Hepatocyte (in vitro differentiated cells): Measurements from ENCODE around the gene EBF4. TPM values are rescaled to one million over a fixed set of nuclear protein-coding genes. Genes with fewer than 3 reads are reported as not detected.
"Not testable (repeated sequence)": the region's sequence is repeated elsewhere in the genome, so short reads cannot be mapped to it uniquely, and the experiment has no call there.

Experiments used
- DNase-seq: peaks from one replicate; pipeline ENCODE4 v3.0.0-alpha.2; 2016; ENCODE audit warnings: low spot score
- H2AFZ ChIP-seq: fragments of 200-600 bp; sonication (generic); 2 replicates; pipeline ENCODE4 v1.6.0; 2016; ENCODE audit warnings: antibody characterized with exemption, mild to moderate bottlenecking
- H3K27ac ChIP-seq: fragments of 200-600 bp; sonication (generic); 2 replicates; pipeline ENCODE4 v1.5.1; 2016; ENCODE audit warnings: mild to moderate bottlenecking
- H3K27me3 ChIP-seq: fragments of 200-600 bp; sonication (generic); 2 replicates; pipeline ENCODE4 v1.6.1; 2016
- H3K36me3 ChIP-seq: fragments of 200-600 bp; sonication (generic); replicated peaks from 2 replicates; pipeline ENCODE4 v1.5.1; 2016; ENCODE audit warnings: low read depth; ENCODE audit not compliant: insufficient read depth
- H3K4me1 ChIP-seq: fragments of 200-600 bp; sonication (generic); 2 replicates; pipeline ENCODE4 v1.5.1; 2016; ENCODE audit warnings: mild to moderate bottlenecking, moderate library complexity; ENCODE audit not compliant: insufficient read depth
- H3K4me2 ChIP-seq: fragments of 200-600 bp; sonication (generic); 2 replicates; pipeline ENCODE4 v1.6.0; 2016
- H3K4me3 ChIP-seq: fragments of 200-600 bp; sonication (generic); 2 replicates; pipeline ENCODE4 v1.5.1; 2016; ENCODE audit warnings: mild to moderate bottlenecking
- H3K79me2 ChIP-seq: fragments of 200-600 bp; sonication (generic); 2 replicates; pipeline ENCODE4 v1.6.0; 2017; ENCODE audit warnings: mild to moderate bottlenecking
- H3K9me2 ChIP-seq: fragments of 200-600 bp; sonication (generic); replicated peaks from 2 replicates; pipeline ENCODE4 v1.6.0; 2017; ENCODE audit warnings: mild to moderate bottlenecking; ENCODE audit not compliant: insufficient read depth
- H3K9me3 ChIP-seq: fragments of 200-600 bp; sonication (generic); 2 replicates; pipeline ENCODE4 v1.5.1; 2016; ENCODE audit warnings: low read depth, mild to moderate bottlenecking
- H4K20me1 ChIP-seq: fragments of 200-600 bp; sonication (generic); 2 replicates; pipeline ENCODE4 v1.6.0; 2016; ENCODE audit warnings: mild to moderate bottlenecking; ENCODE audit not compliant: insufficient read depth, poor library complexity, severe bottlenecking
- CTCF ChIP-seq: fragments of 200-600 bp; sonication (generic); IDR thresholded peaks from 2 replicates; pipeline ENCODE4 v1.5.1; 2016; ENCODE audit warnings: antibody characterized with exemption, mild to moderate bottlenecking; ENCODE audit not compliant: poor library complexity
- EZH2 ChIP-seq: fragments of 200-600 bp; sonication (generic); IDR thresholded peaks from 2 replicates; pipeline ENCODE4 v1.6.1; 2016; ENCODE audit warnings: antibody characterized with exemption, mild to moderate bottlenecking, borderline replicate concordance
- EZH2phosphoT487 ChIP-seq: fragments of 200-600 bp; sonication (generic); IDR thresholded peaks from one replicate; pipeline ENCODE4 v1.6.1; 2018; ENCODE audit warnings: antibody characterized with exemption, mild to moderate bottlenecking, low read depth, moderate library complexity; ENCODE audit not compliant: unreplicated experiment, severe bottlenecking
- WGBS: methylation state at CpG from one replicate; pipeline ENCODE4 v1.1.6; 2016; ENCODE audit warnings: low lambda C conversion rate; ENCODE audit errors: missing lambda C conversion rate; 5-methylcytosine and 5-hydroxymethylcytosine counted together
- polyA plus RNA-seq: library from polyadenylated mRNA; unstranded; fragments of >200 nt; fragmentation: Nextera tagmentation; extraction: Ambion mirVana; gene quantifications from 2 replicates; pipeline ENCODE4 v1.2.1, GENCODE V29; 2016
- total RNA-seq: library from RNA; depleted of rRNA; stranded (reverse); fragments of >200 nt; gene quantifications from 2 replicates; pipeline ENCODE4 v1.2.3, GENCODE V29; 2014

The EBF4 gene
- total and polyA plus RNA-seq, 2 experiments from 2014 or later = 10.7 to 17.9 TPM

- WGBS = 32% methylated on average over 4 of the region's 4 CpGs
- Histone ChIP-seq H3K4me1 (no peaks in the 10 kb centered on the region), H4K20me1 (no peaks in the 10 kb centered on the region), H3K9me2 (no peaks in the 10 kb centered on the region), H2AFZ (no peak overlapping the region), H3K36me3 (no peaks in the 10 kb centered on the region), H3K27me3 (no peaks in the 10 kb centered on the region), H3K4me2 (no peak overlapping the region), H3K9me3 (no peaks in the 10 kb centered on the region), H3K27ac (no peak overlapping the region), H3K4me3 (no peak overlapping the region), H3K79me2 (no peaks in the 10 kb centered on the region)
- DNase-seq = no peak
- TF ChIP-seq EZH2phosphoT487 (no peak), CTCF (no peak), EZH2 (no peak)
These were observed 20.6 kb upstream of the EBF4 start for GRCh38 chr20:2671977-2672376.

- H3K79me2 ChIP-seq = no peaks in the 10 kb centered on the region
- H3K4me1 ChIP-seq = no peaks in the 10 kb centered on the region
- H3K9me3 ChIP-seq = no peaks in the 10 kb centered on the region
- no peak for DNase-seq
- H2AFZ ChIP-seq = no peak overlapping the region
- H3K9me2 ChIP-seq = no peaks in the 10 kb centered on the region
- H3K27me3 ChIP-seq = no peaks in the 10 kb centered on the region
- H3K36me3 ChIP-seq = no peaks in the 10 kb centered on the region
- WGBS = 74% methylated on average over 3 of the region's 3 CpGs
- no peak overlapping the region for H3K4me3 ChIP-seq
- H3K4me2 ChIP-seq = no peak overlapping the region
- no peak for TF ChIP-seq EZH2phosphoT487
- no peak for TF ChIP-seq CTCF
- no peak for TF ChIP-seq EZH2
- no peak overlapping the region for H3K27ac ChIP-seq
- H4K20me1 ChIP-seq = no peaks in the 10 kb centered on the region
These were observed 20.1 kb upstream of the EBF4 start for GRCh38 chr20:2672446-2672845.

- WGBS = 94% methylated on average over 4 of the region's 4 CpGs
- H2AFZ ChIP-seq = no peak overlapping the region
- H3K79me2 ChIP-seq = no peaks in the 10 kb centered on the region
- no peaks in the 10 kb centered on the region for H3K9me2 ChIP-seq
- H3K4me2 ChIP-seq = no peak overlapping the region
- H3K27me3 ChIP-seq = no peaks in the 10 kb centered on the region
- H3K27ac ChIP-seq = no peak overlapping the region
- H4K20me1 ChIP-seq = no peaks in the 10 kb centered on the region
- no peak for DNase-seq
- no peaks in the 10 kb centered on the region for H3K9me3 ChIP-seq
- no peak overlapping the region for H3K4me3 ChIP-seq
- no peak for TF ChIP-seq CTCF
- no peak for TF ChIP-seq EZH2phosphoT487
- TF ChIP-seq EZH2 = no peak
- H3K36me3 ChIP-seq = no peaks in the 10 kb centered on the region
- no peaks in the 10 kb centered on the region for H3K4me1 ChIP-seq
These were observed 19.1 kb upstream of the EBF4 start for GRCh38 chr20:2673453-2673852.

GRCh38 chr20:2680046-2680445 is 12.5 kb upstream of the EBF4 start:
- WGBS = 82% methylated on average over 4 of the region's 4 CpGs
- H3K4me1 ChIP-seq = no peaks in the 10 kb centered on the region
- no peak for TF ChIP-seq CTCF
- no peak for TF ChIP-seq EZH2
- TF ChIP-seq EZH2phosphoT487 = no peak
- no peak overlapping the region for H2AFZ ChIP-seq
- peaks cover 2% of the 10 kb centered on the region for H3K27me3 ChIP-seq
- H3K4me2 ChIP-seq = no peak overlapping the region
- DNase-seq = no peak
- no peak overlapping the region for H3K27ac ChIP-seq
- no peaks in the 10 kb centered on the region for H3K79me2 ChIP-seq
- H3K36me3 ChIP-seq = no peaks in the 10 kb centered on the region
- no peaks in the 10 kb centered on the region for H4K20me1 ChIP-seq
- no peak overlapping the region for H3K4me3 ChIP-seq
- no peaks in the 10 kb centered on the region for H3K9me2 ChIP-seq
- H3K9me3 ChIP-seq = no peaks in the 10 kb centered on the region

GRCh38 chr20:2682040-2682439 is 10.5 kb upstream of the EBF4 start:
- H3K36me3 ChIP-seq, H3K4me2 ChIP-seq, H3K79me2 ChIP-seq, H3K4me3 ChIP-seq, H3K9me3 ChIP-seq, H3K27ac ChIP-seq, H4K20me1 ChIP-seq, H3K4me1 ChIP-seq, DNase-seq, H3K9me2 ChIP-seq, H2AFZ ChIP-seq: not testable (repeated sequence)
- peaks cover 20% of the 10 kb centered on the region for H3K27me3 ChIP-seq
- 72% methylated on average over 3 of the region's 3 CpGs for WGBS
